Loucy (cell line): ENCODE data around the gene ACP4.

Experiments used
- H2AFZ ChIP-seq: fragments of 200-600 bp; sonication (generic); 2 replicates; pipeline ENCODE4 v1.6.0; 2016; ENCODE audit warnings: antibody characterized with exemption, mild to moderate bottlenecking, low read length, moderate library complexity
- H3F3A ChIP-seq: fragments of 200-600 bp; 2 replicates; pipeline ENCODE4 v1.6.0; 2016; ENCODE audit warnings: antibody characterized with exemption, low read depth, mild to moderate bottlenecking
- H3K27me3 ChIP-seq: fragments of 200-600 bp; sonication (generic); 2 replicates; pipeline ENCODE4 v1.6.1; 2014; ENCODE audit warnings: low read length, mild to moderate bottlenecking; ENCODE audit not compliant: insufficient read depth, poor library complexity, severe bottlenecking
- H3K36me3 ChIP-seq: fragments of 200-600 bp; sonication (generic); 2 replicates; pipeline ENCODE4 v1.6.1; 2016; ENCODE audit warnings: low read length; ENCODE audit not compliant: insufficient read depth
- H3K4me1 ChIP-seq: fragments of 200-600 bp; sonication (generic); 2 replicates; pipeline ENCODE4 v1.5.1; 2014; ENCODE audit warnings: low read length, mild to moderate bottlenecking; ENCODE audit not compliant: insufficient read depth, poor library complexity, severe bottlenecking
- H3K4me2 ChIP-seq: fragments of 200-600 bp; sonication (generic); 2 replicates; pipeline ENCODE4 v1.6.0; 2014; ENCODE audit warnings: antibody characterized with exemption, low read length, low read depth, mild to moderate bottlenecking; ENCODE audit not compliant: poor library complexity, severe bottlenecking
- H3K4me3 ChIP-seq: fragments of 200-600 bp; sonication (generic); 2 replicates; pipeline ENCODE4 v1.5.1; 2014; ENCODE audit warnings: low read length, mild to moderate bottlenecking, mixed read lengths; ENCODE audit not compliant: poor library complexity, severe bottlenecking
- H3K79me2 ChIP-seq: fragments of 200-600 bp; sonication (generic); 2 replicates; pipeline ENCODE4 v1.6.1; 2014; ENCODE audit warnings: low read length; ENCODE audit not compliant: insufficient read depth
- H3K9ac ChIP-seq: fragments of 200-600 bp; sonication (generic); 2 replicates; pipeline ENCODE4 v1.6.0; 2014; ENCODE audit warnings: mild to moderate bottlenecking, low read depth, low read length, moderate library complexity; ENCODE audit not compliant: poor library complexity, severe bottlenecking
- H3K9me2 ChIP-seq: fragments of 200-600 bp; sonication (generic); replicated peaks from 2 replicates; pipeline ENCODE4 v1.6.1; 2016; ENCODE audit warnings: low read depth, low read length, mixed read lengths
- H3K9me3 ChIP-seq: fragments of 200-600 bp; sonication (generic); 2 replicates; pipeline ENCODE4 v1.6.1; 2014; ENCODE audit warnings: mild to moderate bottlenecking, antibody characterized with exemption, low read length, low read depth; ENCODE audit not compliant: insufficient read depth
- H4K20me1 ChIP-seq: fragments of 200-600 bp; sonication (generic); 2 replicates; pipeline ENCODE4 v1.6.0; 2014; ENCODE audit warnings: antibody characterized with exemption, low read length, mild to moderate bottlenecking; ENCODE audit not compliant: insufficient read depth, poor library complexity, severe bottlenecking
- CTCF ChIP-seq: fragments of 200-600 bp; sonication (generic); conservative IDR thresholded peaks from 2 replicates; pipeline ENCODE4 v1.5.1; 2014; ENCODE audit warnings: mild to moderate bottlenecking, antibody characterized with exemption, low read length
- EZH2phosphoT487 ChIP-seq: fragments of 200-600 bp; IDR thresholded peaks from 2 replicates; pipeline ENCODE4 v1.6.1; 2018; ENCODE audit warnings: antibody characterized with exemption, mild to moderate bottlenecking, moderate library complexity, borderline replicate concordance

ACP4 gene

GRCh38 chr19:50790396-50790795 is at the start of gene ACP4:
TSS of gene ACP4 (plus strand) at chr19:50790415. CDS start at chr19:50790415, 0 bp downstream.
- TF ChIP-seq EZH2phosphoT487: no peak
- TF ChIP-seq CTCF: no peak
- no peak within 1 kb of the TSS for H3K4me2 ChIP-seq
- no peaks in the 10 kb centered on the region for H3K9me3 ChIP-seq
- peaks cover 4% of the 10 kb centered on the region; the same call in 1 of the 2 replicates for H3K36me3 ChIP-seq
- no peak within 1 kb of the TSS for H3K4me3 ChIP-seq
- H4K20me1 ChIP-seq: peaks cover 5% of the 10 kb centered on the region
- H3K9ac ChIP-seq: no peak within 1 kb of the TSS
- H3K4me1 ChIP-seq: no peaks in the 10 kb centered on the region
- H2AFZ ChIP-seq: no peak within 1 kb of the TSS
- H3K9me2 ChIP-seq: no peaks in the 10 kb centered on the region
- no peaks in the 10 kb centered on the region for H3K79me2 ChIP-seq
- no peaks in the 10 kb centered on the region for H3K27me3 ChIP-seq
- 0 out of 2 replicates have a peak, but pooled peaks cover 1% of the 10 kb centered on the region for H3F3A ChIP-seq

- no peaks in the 10 kb centered on the region for H3K79me2 ChIP-seq
- H3F3A ChIP-seq: no peaks in the 10 kb centered on the region
- no peaks in the 10 kb centered on the region for H3K4me1 ChIP-seq
- H3K9me3 ChIP-seq: no peaks in the 10 kb centered on the region
- no peak overlapping the region for H2AFZ ChIP-seq
- no peak overlapping the region for H3K4me3 ChIP-seq
- no peaks in the 10 kb centered on the region for H3K27me3 ChIP-seq
- no peak overlapping the region for H3K4me2 ChIP-seq
- H3K9me2 ChIP-seq: no peaks in the 10 kb centered on the region
- H3K9ac ChIP-seq: no peak overlapping the region
- H4K20me1 ChIP-seq: no peaks in the 10 kb centered on the region
- H3K36me3 ChIP-seq: no peaks in the 10 kb centered on the region
- TF ChIP-seq CTCF (no peak), EZH2phosphoT487 (no peak)
Observed at GRCh38 chr19:50741179-50741933, 48.9 kb upstream of the ACP4 start.

GRCh38 chr19:50743537-50743936 is 46.7 kb upstream of the ACP4 start:
- Histone ChIP-seq H3K4me3 (no peak overlapping the region), H2AFZ (no peak overlapping the region), H3K9me3 (no peaks in the 10 kb centered on the region), H3K4me2 (no peak overlapping the region), H3K79me2 (no peaks in the 10 kb centered on the region), H3K4me1 (no peaks in the 10 kb centered on the region), H3K27me3 (no peaks in the 10 kb centered on the region), H3K9ac (no peak overlapping the region), H3F3A (no peaks in the 10 kb centered on the region), H3K36me3 (no peaks in the 10 kb centered on the region), H4K20me1 (no peaks in the 10 kb centered on the region), H3K9me2 (no peaks in the 10 kb centered on the region)
- TF ChIP-seq EZH2phosphoT487 (no peak), CTCF (no peak)
